ENCODE results near the gene KNDC1. TPM values are rescaled to one million over a fixed set of nuclear protein-coding genes. Genes with fewer than 3 reads are reported as not detected.
A peak's percentile ranks its signal among the peaks of the same experiment; 100 is the strongest.

KNDC1 gene
- total RNA-seq, 3 donors from 2014 or later: 0.14 to 0.60 (median 0.32) TPM

DNA sequence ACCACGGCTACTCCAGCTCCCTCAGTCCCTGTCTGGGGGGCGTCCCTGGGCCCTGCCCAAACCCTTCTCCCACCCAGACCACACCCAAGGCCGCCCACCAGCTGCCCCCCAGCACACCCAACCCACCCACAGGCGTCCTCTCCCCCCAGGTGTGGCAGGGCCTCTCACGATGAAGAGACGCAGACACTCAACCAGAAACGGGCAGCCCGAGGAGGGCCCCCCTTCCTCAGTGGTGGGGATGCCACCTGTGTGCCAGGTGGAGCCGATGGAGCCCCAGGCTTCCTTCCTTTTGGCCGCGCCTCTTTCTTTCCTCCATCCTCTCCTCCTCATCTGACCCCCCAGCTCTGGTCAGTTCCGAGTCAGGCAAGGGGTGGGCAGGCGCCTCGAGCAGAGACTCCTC is 43.6 kb upstream of the KNDC1 start:
- intact Hi-C loops (cut with DNase I, micrococcal nuclease): no loop called here
- no peaks in the 10 kb centered on the region for H3K9me3 ChIP-seq
- H3K4me3 ChIP-seq: no peak overlapping the region
- no peaks in the 10 kb centered on the region for H3K4me1 ChIP-seq (ENCODE audit: low read depth)
- ATAC-seq (no peak), DNase-seq (peak in 1 of 3 donors; percentile 31)
- TF ChIP-seq, protein P1, sequence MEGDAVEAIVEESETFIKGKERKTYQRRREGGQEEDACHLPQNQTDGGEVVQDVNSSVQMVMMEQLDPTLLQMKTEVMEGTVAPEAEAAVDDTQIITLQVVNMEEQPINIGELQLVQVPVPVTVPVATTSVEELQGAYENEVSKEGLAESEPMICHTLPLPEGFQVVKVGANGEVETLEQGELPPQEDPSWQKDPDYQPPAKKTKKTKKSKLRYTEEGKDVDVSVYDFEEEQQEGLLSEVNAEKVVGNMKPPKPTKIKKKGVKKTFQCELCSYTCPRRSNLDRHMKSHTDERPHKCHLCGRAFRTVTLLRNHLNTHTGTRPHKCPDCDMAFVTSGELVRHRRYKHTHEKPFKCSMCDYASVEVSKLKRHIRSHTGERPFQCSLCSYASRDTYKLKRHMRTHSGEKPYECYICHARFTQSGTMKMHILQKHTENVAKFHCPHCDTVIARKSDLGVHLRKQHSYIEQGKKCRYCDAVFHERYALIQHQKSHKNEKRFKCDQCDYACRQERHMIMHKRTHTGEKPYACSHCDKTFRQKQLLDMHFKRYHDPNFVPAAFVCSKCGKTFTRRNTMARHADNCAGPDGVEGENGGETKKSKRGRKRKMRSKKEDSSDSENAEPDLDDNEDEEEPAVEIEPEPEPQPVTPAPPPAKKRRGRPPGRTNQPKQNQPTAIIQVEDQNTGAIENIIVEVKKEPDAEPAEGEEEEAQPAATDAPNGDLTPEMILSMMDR (IDR thresholded peaks at IDR 0.05): no peak
- H3K36me3 ChIP-seq (ENCODE audit: low read depth): no peaks in the 10 kb centered on the region

- no peaks in the 10 kb centered on the region for H3K9me3 ChIP-seq
- no peak overlapping the region for H3K4me3 ChIP-seq
- H3K4me1 ChIP-seq (ENCODE audit: low read depth): no peaks in the 10 kb centered on the region
- peak in 1 of 3 donors; percentile 29 for DNase-seq
- ATAC-seq: no peak
- TF ChIP-seq, protein P1 (IDR thresholded peaks at IDR 0.05): no peak
- intact Hi-C loops (cut with DNase I, micrococcal nuclease): no loop called here
- H3K36me3 ChIP-seq (ENCODE audit: low read depth): no peaks in the 10 kb centered on the region
Observed at GRCh38 chr10:133117036-133117687, 42.9 kb upstream of the KNDC1 start.

DNA sequence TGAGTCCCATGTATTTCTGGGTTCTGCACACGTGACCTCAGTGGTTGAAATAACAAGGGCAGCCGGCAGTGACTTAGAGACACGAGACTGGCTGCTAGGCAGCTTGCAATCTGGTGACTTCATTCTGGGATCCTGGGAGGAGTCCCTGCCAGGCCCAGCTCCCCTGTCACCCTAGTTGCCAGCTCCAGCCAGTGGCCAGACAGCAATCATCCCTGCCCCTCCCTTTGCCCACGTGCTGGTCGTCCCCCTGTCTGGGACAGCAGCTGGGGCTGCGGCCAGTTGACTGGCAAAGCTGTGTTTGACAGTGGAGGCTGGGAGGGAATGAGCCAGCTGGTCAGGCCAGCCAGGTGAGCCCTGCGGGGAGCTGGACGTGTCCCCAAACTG is 42.3 kb upstream of the KNDC1 start:
- ATAC-seq: no peak
- intact Hi-C loops (cut with DNase I, micrococcal nuclease): no loop called here

GRCh38 chr10:133121479-133121878 is 38.5 kb upstream of the KNDC1 start:
- Histone ChIP-seq H3K9me3 (no peaks in the 10 kb centered on the region), H3K36me3 (ENCODE audit: low read depth) (no peaks in the 10 kb centered on the region), H3K4me1 (ENCODE audit: low read depth) (no peaks in the 10 kb centered on the region), H3K4me3 (no peak overlapping the region)
- ATAC-seq: no peak
- DNase-seq: no peak
- TF ChIP-seq, protein P1 (IDR thresholded peaks at IDR 0.05): no peak
- intact Hi-C loops (cut with DNase I, micrococcal nuclease): loop anchor here in 1 of 2 donors (10.0 kb wide), 1 partner anchor 287 kb away; no protein-coding TSS in a partner anchor

More for the DNA sequence above, 42.3 kb upstream of the KNDC1 start:
- no peak overlapping the region for H3K4me3 ChIP-seq
- no peaks in the 10 kb centered on the region for H3K9me3 ChIP-seq
- no peaks in the 10 kb centered on the region for H3K4me1 ChIP-seq (ENCODE audit: low read depth)
- DNase-seq: no peak
- H3K36me3 ChIP-seq (ENCODE audit: low read depth): no peaks in the 10 kb centered on the region
- TF ChIP-seq, protein P1 (IDR thresholded peaks at IDR 0.05): no peak

GRCh38 chr10:133122171-133122935 is 37.7 kb upstream of the KNDC1 start:
- Histone ChIP-seq H3K4me1 (ENCODE audit: low read depth) (no peaks in the 10 kb centered on the region), H3K4me3 (no peak overlapping the region), H3K9me3 (no peaks in the 10 kb centered on the region), H3K36me3 (ENCODE audit: low read depth) (no peaks in the 10 kb centered on the region)
- no peak for ATAC-seq
- DNase-seq: no peak
- intact Hi-C loops (cut with DNase I, micrococcal nuclease): loop anchor here in 1 of 2 donors (10.0 kb wide), 1 partner anchor 288 kb away; no protein-coding TSS in a partner anchor
- TF ChIP-seq, protein P1 (IDR thresholded peaks at IDR 0.05): no peak

Data from mucosa of descending colon (tissue), 3 donors.